ENCODE results near the gene TRIM33.
"Not testable (repeated sequence)": the region's sequence is repeated elsewhere in the genome, so short reads cannot be mapped to it uniquely, and the experiment has no call there.

The TRIM33 gene

GRCh38 chr1:114388432-114389003 is 122.5 kb downstream of the TRIM33 start:
- no peaks in the 10 kb centered on the region for H3K36me3 ChIP-seq (ENCODE audit: control insufficient read depth, insufficient read depth, low read length)
- no peaks in the 10 kb centered on the region for H3K9me3 ChIP-seq (ENCODE audit: control insufficient read depth, insufficient read depth, low read length)
- H3K4me1 ChIP-seq (ENCODE audit: control insufficient read depth, insufficient read depth, low read length): peaks cover 5% of the 10 kb centered on the region
- no peak overlapping the region for H3K4me3 ChIP-seq (ENCODE audit: low read depth, low read length)
- H3K27me3 ChIP-seq (ENCODE audit: control insufficient read depth, insufficient read depth, low read length): no peaks in the 10 kb centered on the region
- H3K9ac ChIP-seq (ENCODE audit: low read depth, low read length): no peak overlapping the region

GRCh38 chr1:114387585-114387984 is 123.4 kb downstream of the TRIM33 start:
- H3K27me3 ChIP-seq (ENCODE audit: control insufficient read depth, insufficient read depth, low read length); H3K9me3 ChIP-seq (ENCODE audit: control insufficient read depth, insufficient read depth, low read length); H3K4me3 ChIP-seq (ENCODE audit: low read depth, low read length); H3K9ac ChIP-seq (ENCODE audit: low read depth, low read length); H3K36me3 ChIP-seq (ENCODE audit: control insufficient read depth, insufficient read depth, low read length); H3K4me1 ChIP-seq (ENCODE audit: control insufficient read depth, insufficient read depth, low read length): not testable (repeated sequence)

DNA sequence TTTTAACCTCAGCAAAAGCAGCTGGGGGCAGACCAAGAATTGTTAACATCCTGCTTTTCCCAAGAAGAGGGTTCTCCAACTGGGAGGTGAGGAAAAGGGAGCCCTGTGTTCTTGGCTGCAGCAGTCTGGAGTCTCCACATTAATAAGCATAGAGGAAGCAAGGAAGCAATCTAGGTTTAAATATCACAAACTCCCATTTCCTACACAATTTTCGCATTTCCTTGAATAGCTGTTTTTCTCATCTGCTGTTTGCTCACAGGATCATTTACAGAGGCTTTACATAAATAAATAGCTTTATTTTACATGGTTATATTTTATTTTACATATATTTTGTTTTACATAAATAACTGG is 124.0 kb downstream of the TRIM33 start:
- Histone ChIP-seq H3K4me1 (ENCODE audit: control insufficient read depth, insufficient read depth, low read length) (peaks cover 5% of the 10 kb centered on the region), H3K36me3 (ENCODE audit: control insufficient read depth, insufficient read depth, low read length) (no peaks in the 10 kb centered on the region), H3K27me3 (ENCODE audit: control insufficient read depth, insufficient read depth, low read length) (no peaks in the 10 kb centered on the region), H3K9me3 (ENCODE audit: control insufficient read depth, insufficient read depth, low read length) (no peaks in the 10 kb centered on the region), H3K4me3 (ENCODE audit: low read depth, low read length) (no peak overlapping the region), H3K9ac (ENCODE audit: low read depth, low read length) (no peak overlapping the region)

DNA sequence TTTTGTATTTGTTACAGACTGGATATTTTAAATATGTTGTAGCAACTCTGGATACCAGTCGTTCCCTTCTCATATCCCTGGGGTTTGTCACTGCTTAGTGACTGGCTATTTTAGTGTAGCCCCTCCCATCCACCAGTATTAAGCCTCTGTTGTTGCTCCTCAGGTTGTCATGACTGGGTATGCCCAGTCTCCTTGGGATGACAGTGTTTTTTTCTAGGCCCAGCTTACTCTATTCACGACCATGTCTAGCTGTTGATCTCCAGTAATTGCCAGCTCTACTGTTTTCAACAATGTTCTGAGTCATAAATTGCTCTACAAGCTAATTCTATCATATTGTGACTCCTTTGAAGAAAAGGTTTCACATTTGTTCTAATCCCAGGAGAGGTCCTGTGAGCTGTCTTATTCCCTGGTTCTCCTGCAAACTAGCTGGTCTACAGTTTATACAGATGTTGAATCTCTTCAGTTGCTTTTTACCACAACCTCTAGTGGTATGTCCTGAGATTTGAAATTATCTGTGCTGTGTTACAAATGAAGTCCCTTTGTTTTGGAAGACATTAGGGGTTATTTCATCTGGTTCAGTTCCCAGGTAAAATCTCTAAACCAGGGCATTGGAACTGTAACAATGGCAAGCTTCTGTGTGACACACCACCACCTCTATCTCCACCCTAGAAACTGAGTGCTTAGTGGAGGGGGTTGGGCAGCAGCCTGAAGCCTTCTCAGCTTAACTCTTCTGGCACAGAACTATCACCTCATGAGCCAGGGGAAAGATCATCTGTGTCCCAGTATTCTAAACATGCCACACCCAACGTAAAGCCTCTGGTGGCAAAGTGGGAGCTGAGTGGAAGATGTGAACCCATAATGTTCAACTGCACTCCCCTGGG is 124.6 kb downstream of the TRIM33 start:
- Histone ChIP-seq H3K36me3 (ENCODE audit: control insufficient read depth, insufficient read depth, low read length) (no peaks in the 10 kb centered on the region), H3K4me1 (ENCODE audit: control insufficient read depth, insufficient read depth, low read length) (peaks cover 5% of the 10 kb centered on the region), H3K9me3 (ENCODE audit: control insufficient read depth, insufficient read depth, low read length) (no peaks in the 10 kb centered on the region)

DNA sequence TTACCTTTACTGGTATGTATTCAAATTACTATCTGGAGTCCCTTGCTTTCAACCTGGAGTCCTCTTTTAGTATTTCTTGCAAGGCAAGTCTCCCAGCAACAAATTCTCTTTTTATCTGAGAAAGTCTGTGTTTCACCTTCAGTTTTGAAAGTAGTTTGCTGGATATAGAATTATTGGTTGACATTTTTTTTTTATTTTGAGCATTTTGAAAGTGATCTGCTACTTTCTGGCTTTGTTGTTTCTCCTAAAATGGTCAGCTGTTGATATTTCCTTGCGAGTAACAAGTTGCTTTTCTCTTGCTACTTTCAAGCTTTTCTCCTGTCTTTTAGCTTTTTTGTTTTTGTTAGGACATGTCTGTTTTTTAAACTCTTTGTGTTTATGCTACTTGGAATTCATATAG is 126.1 kb downstream of the TRIM33 start:
- Histone ChIP-seq H3K36me3 (ENCODE audit: control insufficient read depth, insufficient read depth, low read length) (no peaks in the 10 kb centered on the region), H3K4me1 (ENCODE audit: control insufficient read depth, insufficient read depth, low read length) (peaks cover 5% of the 10 kb centered on the region), H3K9ac (ENCODE audit: low read depth, low read length) (no peak overlapping the region), H3K9me3 (ENCODE audit: control insufficient read depth, insufficient read depth, low read length) (no peaks in the 10 kb centered on the region), H3K4me3 (ENCODE audit: low read depth, low read length) (no peak overlapping the region), H3K27me3 (ENCODE audit: control insufficient read depth, insufficient read depth, low read length) (no peaks in the 10 kb centered on the region)

More for the DNA sequence above, 124.6 kb downstream of the TRIM33 start:
- H3K4me3 ChIP-seq (ENCODE audit: low read depth, low read length): no peak overlapping the region
- no peak overlapping the region for H3K9ac ChIP-seq (ENCODE audit: low read depth, low read length)
- H3K27me3 ChIP-seq (ENCODE audit: control insufficient read depth, insufficient read depth, low read length): no peaks in the 10 kb centered on the region

- H3K9me3 ChIP-seq (ENCODE audit: control insufficient read depth, insufficient read depth, low read length): no peaks in the 10 kb centered on the region
- H3K4me1 ChIP-seq (ENCODE audit: control insufficient read depth, insufficient read depth, low read length): no peaks in the 10 kb centered on the region
- H3K9ac ChIP-seq (ENCODE audit: low read depth, low read length): no peak overlapping the region
- H3K4me3 ChIP-seq (ENCODE audit: low read depth, low read length): no peak overlapping the region
- H3K36me3 ChIP-seq (ENCODE audit: control insufficient read depth, insufficient read depth, low read length): no peaks in the 10 kb centered on the region
- H3K27me3 ChIP-seq (ENCODE audit: control insufficient read depth, insufficient read depth, low read length): no peaks in the 10 kb centered on the region
Observed at GRCh38 chr1:114379987-114380386, 131.0 kb downstream of the TRIM33 start.

DNA sequence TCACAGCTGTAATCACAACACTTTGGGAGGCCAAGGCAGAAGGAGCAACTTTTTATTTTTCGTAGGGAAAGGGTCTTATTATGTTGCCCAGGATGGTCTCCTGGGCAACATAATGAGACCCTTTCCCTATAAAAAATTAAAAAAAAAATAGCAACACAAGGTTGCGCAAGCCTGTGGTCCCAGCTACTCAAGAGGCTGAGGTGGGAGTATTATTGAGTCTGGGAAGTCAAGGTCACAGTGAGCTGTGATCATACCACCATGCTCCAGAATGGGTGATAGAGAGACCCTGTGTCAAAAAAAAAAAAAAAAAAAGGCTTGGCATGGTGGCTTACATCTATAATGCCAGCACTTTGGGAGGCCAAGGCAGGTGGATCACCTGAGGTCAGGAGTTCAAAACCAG is 131.6 kb downstream of the TRIM33 start:
- no peaks in the 10 kb centered on the region for H3K9me3 ChIP-seq (ENCODE audit: control insufficient read depth, insufficient read depth, low read length)
- no peak overlapping the region for H3K9ac ChIP-seq (ENCODE audit: low read depth, low read length)
- no peaks in the 10 kb centered on the region for H3K4me1 ChIP-seq (ENCODE audit: control insufficient read depth, insufficient read depth, low read length)
- H3K36me3 ChIP-seq (ENCODE audit: control insufficient read depth, insufficient read depth, low read length): no peaks in the 10 kb centered on the region
- H3K4me3 ChIP-seq (ENCODE audit: low read depth, low read length): no peak overlapping the region
- no peaks in the 10 kb centered on the region for H3K27me3 ChIP-seq (ENCODE audit: control insufficient read depth, insufficient read depth, low read length)

GRCh38 chr1:114377356-114377755 is 133.6 kb downstream of the TRIM33 start:
- Histone ChIP-seq H3K4me1 (ENCODE audit: control insufficient read depth, insufficient read depth, low read length) (no peaks in the 10 kb centered on the region), H3K9ac (ENCODE audit: low read depth, low read length) (no peak overlapping the region), H3K36me3 (ENCODE audit: control insufficient read depth, insufficient read depth, low read length) (no peaks in the 10 kb centered on the region), H3K9me3 (ENCODE audit: control insufficient read depth, insufficient read depth, low read length) (no peaks in the 10 kb centered on the region), H3K27me3 (ENCODE audit: control insufficient read depth, insufficient read depth, low read length) (no peaks in the 10 kb centered on the region), H3K4me3 (ENCODE audit: low read depth, low read length) (no peak overlapping the region)

DNA sequence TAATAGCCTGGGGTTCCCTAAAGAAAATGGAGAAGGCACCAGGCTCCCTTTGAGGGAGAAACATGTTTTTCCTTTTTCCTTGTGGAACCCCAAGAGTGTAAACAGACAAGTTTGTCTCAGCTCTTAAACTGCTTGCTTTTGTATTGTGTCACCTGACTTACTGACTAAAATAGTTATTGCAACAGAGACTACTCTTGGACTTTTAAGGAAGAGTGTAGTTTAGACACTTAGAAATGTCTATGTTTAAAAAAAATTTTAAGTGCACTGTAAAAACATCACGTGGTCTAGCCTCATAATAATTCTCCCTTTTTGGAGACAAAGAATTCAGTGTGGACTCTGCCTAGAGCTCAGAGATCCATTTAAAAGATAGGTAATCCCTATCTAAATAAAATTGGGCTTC is 141.1 kb downstream of the TRIM33 start:
- no peak overlapping the region for H3K9ac ChIP-seq (ENCODE audit: low read depth, low read length)
- H3K9me3 ChIP-seq (ENCODE audit: control insufficient read depth, insufficient read depth, low read length): no peaks in the 10 kb centered on the region
- H3K27me3 ChIP-seq (ENCODE audit: control insufficient read depth, insufficient read depth, low read length): no peaks in the 10 kb centered on the region
- H3K4me3 ChIP-seq (ENCODE audit: low read depth, low read length): no peak overlapping the region
- no peaks in the 10 kb centered on the region for H3K36me3 ChIP-seq (ENCODE audit: control insufficient read depth, insufficient read depth, low read length)
- peaks cover 4% of the 10 kb centered on the region for H3K4me1 ChIP-seq (ENCODE audit: control insufficient read depth, insufficient read depth, low read length)

GRCh38 chr1:114369266-114369919 is 141.6 kb downstream of the TRIM33 start:
- H3K4me1 ChIP-seq (ENCODE audit: control insufficient read depth, insufficient read depth, low read length); H3K27me3 ChIP-seq (ENCODE audit: control insufficient read depth, insufficient read depth, low read length): not testable (repeated sequence)

GRCh38 chr1:114368560-114369255 is 142.3 kb downstream of the TRIM33 start:
- Histone ChIP-seq H3K36me3 (ENCODE audit: control insufficient read depth, insufficient read depth, low read length) (no peaks in the 10 kb centered on the region), H3K27me3 (ENCODE audit: control insufficient read depth, insufficient read depth, low read length) (no peaks in the 10 kb centered on the region), H3K4me3 (ENCODE audit: low read depth, low read length) (no peak overlapping the region), H3K9ac (ENCODE audit: low read depth, low read length) (no peak overlapping the region), H3K9me3 (ENCODE audit: control insufficient read depth, insufficient read depth, low read length) (no peaks in the 10 kb centered on the region), H3K4me1 (ENCODE audit: control insufficient read depth, insufficient read depth, low read length) (peaks cover 4% of the 10 kb centered on the region)

More at GRCh38 chr1:114369266-114369919, 141.6 kb downstream of the TRIM33 start:
- not testable (repeated sequence) for H3K4me3 ChIP-seq (ENCODE audit: low read depth, low read length); H3K9ac ChIP-seq (ENCODE audit: low read depth, low read length); H3K9me3 ChIP-seq (ENCODE audit: control insufficient read depth, insufficient read depth, low read length); H3K36me3 ChIP-seq (ENCODE audit: control insufficient read depth, insufficient read depth, low read length)

Data from iPS-15b (cell line).